GM21390 (cell line): ENCODE data around the gene SVEP1.
A peak's percentile ranks its signal among the peaks of the same experiment; 100 is the strongest.

ENCODE experiments used
- ATAC-seq: cut with Tn5 transposase; IDR thresholded peaks from one replicate; pipeline ENCODE4 v1.9.1; 2021; ENCODE audit not compliant: unreplicated experiment

SVEP1 gene

DNA sequence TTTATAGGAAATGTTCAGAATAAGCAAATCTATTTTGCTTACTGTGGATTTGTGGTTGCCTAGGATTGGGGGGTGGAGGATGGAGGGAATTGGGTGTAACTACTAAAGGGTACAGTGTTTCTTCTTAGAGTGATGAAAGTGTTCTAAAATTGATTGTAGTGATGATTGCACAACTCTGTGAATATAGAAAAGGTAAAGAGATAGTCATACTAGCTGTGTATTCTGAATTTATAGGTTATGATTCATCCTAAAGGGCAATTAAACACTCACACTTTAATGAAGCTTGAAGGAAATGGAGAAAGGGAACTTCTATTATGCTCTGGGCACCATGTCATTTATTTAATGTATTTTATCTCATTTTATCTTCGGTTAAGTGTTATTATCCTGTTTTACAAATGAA lies 251.8 kb downstream of the SVEP1 start:
- ATAC-seq: no peak

DNA sequence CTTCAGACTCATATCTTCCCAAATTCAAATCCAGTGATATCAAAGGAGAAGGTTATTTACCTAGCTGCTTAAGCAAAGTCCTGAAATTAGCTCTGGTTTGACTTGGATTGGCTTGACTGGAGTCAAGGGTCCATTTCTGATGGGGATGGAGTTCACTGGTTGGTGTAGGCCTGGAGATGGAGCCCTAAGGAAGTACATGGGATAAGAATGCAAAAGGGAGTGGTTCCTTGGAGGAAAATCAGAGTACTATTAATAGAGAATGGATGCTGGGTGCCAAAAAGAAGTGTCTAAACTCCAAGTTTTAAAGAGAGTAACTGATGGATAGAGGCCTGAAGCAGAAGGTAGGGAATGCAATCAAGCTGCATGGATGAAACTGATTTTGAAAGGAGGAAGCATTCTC lies 255.7 kb downstream of the SVEP1 start:
- no peak for ATAC-seq

DNA sequence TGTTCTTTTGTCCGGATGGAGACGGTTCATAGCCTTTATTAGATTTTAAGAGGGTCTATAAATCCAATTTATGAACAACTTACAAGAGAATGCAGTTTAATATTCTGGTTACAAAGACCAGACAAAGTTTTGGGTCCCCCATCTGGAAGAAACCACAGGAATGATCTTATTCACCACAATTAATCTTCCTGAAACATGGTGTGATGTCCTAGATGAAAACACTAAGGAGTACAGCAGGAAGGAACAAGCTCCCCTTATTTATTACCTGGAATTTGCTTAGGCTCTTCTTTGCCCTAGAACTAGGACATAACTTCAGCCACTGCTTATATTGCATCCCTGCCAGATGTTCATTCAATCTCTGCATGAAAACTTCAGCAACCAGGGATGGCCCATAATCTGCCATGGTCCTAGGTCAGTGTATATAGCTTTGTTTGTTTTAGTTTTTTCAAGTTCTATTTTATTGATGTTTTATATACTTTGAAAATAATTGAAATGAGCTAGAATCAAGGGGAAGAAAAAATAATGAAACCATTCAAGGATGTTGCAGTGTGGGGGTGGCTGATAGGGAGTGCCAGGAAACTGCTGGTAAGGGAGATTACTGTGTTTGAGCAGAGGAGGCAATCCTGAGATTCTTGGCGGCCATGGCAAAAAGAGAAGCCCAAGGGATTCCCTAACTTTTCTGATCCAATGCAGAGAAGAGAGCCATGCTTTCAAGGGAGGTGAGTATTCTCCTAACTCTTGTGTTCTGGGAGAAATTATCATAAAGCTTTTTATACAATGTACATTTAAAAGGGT lies 258.7 kb downstream of the SVEP1 start:
- ATAC-seq: no peak

DNA sequence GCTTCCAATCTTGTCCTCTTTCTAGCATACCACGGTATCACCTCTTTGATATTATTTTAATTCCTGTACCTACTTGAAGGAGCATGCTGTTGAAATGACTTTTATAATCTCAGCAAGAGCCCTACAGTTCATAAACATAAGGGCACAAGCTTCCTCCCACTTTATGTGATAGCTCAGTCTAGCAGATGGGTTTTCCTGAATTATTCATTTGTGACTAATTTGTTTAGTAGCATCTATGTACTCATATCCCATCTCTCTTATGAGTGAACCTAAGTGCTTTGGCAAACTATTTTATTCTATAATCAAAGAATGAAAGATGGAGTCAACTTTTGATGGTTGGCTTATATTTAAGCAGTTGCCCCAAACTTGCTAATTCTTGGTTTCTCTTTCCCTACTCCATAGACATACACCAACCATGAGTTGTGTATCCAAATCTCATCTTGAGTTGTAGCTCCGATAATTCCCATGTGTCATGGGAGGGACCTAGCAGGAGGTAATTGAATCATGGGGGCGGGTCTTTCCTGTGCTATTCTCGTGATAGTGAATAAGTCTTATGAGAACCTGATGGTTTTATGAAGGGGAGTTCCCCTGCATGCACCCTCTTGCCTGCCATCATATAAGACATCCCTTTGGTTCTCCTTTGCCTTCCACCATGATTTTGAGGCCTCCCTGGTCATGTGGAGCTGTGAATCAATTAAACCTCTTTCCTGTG lies 259.6 kb downstream of the SVEP1 start:
- ATAC-seq: no peak

DNA sequence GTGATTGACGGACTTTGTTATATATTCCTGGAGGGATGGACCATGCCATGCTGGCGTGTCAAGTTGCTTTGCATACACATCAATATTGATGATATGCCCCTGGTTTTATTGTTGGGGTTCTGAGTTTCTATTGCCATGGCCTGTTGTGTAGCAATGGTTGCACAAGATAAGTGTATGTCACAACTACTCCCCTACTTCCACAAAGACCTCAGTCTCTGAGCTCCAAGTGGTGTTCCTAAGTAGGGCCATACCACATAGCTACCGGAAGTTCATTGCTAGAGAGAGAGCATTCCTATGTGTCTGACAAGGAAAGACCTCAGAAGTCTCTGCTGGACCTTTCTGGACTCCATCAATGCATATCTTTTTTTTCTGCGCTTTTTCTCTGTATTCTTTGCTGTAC lies 261.6 kb downstream of the SVEP1 start:
- no peak for ATAC-seq

DNA sequence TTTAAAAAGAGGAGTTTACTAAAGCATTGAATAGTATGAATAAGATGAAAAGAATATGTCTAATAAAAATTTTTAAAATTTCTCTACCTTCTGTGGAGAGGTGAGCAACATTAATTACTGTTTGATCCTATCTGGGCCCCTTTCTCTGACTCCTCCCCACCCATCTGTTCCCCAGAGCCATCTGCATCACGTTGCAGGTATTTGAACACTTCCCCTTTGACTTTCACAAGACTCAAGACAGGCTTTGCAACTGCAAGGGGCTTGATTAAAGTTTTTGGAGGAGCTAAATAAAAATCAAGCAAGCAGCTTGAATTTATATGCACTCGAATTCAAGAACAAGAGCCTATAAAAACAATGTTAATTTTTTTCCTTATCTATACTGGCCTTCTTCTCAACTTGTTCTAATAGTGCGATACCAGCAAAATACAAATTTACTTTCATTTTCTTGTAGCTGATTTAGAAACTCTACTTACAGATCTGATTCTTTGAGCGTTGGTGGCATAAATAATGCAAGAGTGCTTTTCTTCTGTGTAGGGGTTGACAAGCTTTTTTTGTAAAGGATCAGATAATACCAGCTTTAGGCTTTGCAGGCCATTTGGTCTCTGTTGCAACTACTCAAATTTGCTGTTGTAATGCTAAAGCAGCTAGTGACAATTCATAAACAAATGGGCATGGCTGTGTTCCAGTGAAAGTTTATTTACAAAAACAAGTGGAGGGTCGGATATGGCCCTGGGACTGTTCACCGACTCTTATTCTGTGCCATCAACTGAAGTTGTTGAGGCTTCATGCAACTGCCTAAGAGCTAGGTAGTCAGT lies 263.1 kb downstream of the SVEP1 start:
- peak; percentile 99 for ATAC-seq
